GM19324 (cell line): ENCODE data around the gene KCMF1.

Experiments used
- ATAC-seq: cut with Tn5 transposase; IDR thresholded peaks from one replicate; pipeline ENCODE4 v1.9.1; 2021; ENCODE audit warnings: mild to moderate bottlenecking, moderate library complexity; ENCODE audit not compliant: unreplicated experiment, low FRiP score

KCMF1 gene

GRCh38 chr2:85076618-85077274 lies 105.8 kb downstream of the KCMF1 start:
- no peak for ATAC-seq

- ATAC-seq = no peak
Measured at GRCh38 chr2:85077859-85078419, 107.0 kb downstream of the KCMF1 start.

DNA sequence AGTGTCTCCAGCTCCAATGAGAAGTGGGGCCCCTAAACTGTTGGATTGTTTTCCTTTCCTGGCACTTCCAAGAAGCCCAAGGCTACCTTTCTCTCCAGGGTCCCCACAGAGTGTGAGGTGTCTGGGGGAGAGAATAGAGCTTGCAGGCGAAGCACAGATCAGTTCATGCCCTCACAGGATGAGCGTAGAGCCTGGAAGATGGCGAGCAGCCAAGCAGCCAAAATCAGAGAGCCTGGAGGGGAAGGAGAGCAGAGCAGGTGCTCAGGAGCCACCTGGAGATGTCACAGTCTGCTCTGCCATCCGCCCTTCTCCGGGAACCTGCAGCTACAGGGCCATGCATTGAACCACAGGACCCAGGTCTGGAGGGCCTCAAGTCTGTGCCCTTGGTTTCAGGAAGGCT lies 107.6 kb downstream of the KCMF1 start:
- ATAC-seq = no peak

DNA sequence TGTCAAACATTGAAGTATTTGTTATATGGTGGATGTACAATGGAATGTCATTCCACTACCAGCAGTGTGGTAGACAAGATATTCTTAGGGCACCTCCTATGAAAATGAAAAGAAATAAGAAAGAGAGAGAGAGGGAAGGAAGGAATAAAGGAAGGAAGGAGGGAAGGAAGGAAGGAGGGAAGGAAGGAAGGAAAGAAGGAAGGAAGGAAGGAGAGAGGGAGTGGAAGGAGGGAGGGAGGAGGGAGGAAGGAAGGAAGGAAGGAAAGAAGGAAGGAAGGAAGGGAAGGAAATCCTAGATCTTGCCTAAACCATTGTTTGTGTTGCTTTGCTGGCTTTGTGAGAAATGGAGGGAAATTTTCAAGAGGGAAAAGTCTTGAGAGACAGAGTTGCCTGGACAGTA lies 112.1 kb downstream of the KCMF1 start:
- ATAC-seq = no peak

DNA sequence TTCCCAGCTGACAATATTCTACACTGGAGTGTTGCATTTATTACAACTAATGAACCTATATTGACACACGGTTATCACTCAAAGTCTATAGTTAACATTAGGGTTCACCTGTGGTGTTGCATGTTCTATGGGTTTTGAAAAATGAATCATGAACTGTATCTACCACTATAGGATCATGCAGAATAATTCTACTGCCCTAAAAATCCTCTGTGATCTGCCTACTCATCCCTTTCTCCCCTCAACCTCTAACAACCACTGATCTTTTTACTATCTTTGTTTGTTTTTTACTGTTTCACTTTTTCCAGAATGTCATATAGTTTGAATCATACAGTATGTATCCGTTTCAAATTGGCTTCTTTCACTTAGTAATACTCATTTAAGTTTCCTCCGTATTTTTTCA lies 114.6 kb downstream of the KCMF1 start:
- ATAC-seq = no peak

GRCh38 chr2:85087541-85087940 lies 116.6 kb downstream of the KCMF1 start:
- ATAC-seq = no peak

- no peak for ATAC-seq
Measured at GRCh38 chr2:85088921-85089320, 118.0 kb downstream of the KCMF1 start.

- no peak for ATAC-seq
Measured at GRCh38 chr2:85089585-85089984, 118.6 kb downstream of the KCMF1 start.

DNA sequence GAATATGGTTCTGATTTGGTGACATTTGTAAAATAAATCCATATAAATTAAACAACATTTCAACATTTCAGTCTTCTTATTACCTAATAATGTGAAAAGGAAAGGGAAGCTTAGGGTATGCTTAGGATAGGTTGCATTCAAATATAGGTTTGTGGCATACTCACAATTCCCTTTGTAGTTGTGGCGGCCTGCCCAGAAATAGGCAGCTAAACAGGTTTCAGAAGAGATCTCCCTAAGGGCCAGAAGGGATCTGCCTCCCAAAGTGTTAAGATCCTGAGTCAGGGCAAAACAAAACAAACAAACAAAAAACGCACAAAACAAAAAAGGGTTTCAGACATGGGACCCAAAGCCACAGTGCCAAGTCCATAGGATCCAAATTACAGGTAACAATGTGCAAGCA lies 120.9 kb downstream of the KCMF1 start:
- no peak for ATAC-seq

DNA sequence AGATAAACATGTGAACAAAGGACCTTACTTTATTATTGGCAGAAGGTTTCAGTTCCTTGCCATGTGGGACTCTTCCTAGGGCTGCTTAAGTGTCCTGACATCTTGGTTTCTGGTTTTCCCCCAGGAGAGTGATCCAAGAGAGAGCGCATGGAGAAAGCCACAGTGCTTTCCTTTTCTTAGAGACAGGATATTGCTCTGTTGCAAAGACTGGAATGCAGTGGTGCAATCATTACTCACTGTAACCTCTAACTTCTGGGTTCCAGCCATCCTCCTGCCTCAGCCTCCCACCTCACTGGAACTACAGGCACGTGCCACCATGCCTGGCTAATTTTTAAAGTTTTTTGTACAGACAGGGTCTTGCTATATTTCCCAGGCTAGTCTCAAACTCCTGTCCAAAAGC lies 124.1 kb downstream of the KCMF1 start:
- ATAC-seq = no peak

DNA sequence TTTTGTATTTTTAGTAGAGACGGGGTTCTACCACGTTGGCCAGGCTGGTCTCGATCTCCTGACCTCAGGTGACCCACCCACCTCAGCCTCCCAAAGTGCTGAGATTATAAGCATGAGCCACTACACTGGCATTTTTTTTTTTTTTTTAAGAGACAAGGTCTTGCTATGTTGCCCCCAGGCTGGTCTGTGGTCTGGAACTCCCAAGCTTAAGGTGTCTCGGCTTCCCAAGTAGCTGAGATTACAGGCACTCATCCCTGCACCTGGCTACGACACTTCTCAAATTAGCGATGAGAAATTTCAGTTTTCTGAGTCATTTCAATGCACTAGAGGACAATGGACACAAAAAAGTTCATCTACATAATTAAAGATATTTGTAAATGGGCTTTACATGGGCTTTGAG lies 125.7 kb downstream of the KCMF1 start:
- no peak for ATAC-seq

GRCh38 chr2:85104228-85104627 lies 133.3 kb downstream of the KCMF1 start:
- ATAC-seq = no peak

GRCh38 chr2:85106489-85107180 lies 135.7 kb downstream of the KCMF1 start:
- no peak for ATAC-seq
